HepG2 (cell line): ENCODE measurements around the gene KISS1R. TPM values are rescaled to one million over a fixed set of nuclear protein-coding genes. Genes with fewer than 3 reads are reported as not detected.

Source experiments
- ATAC-seq: fragments of 200-7000 bp; cut with Tn5 transposase; 3 replicates; pipeline ENCODE4 v1.9.1; 2020; ENCODE audit warnings: mild to moderate bottlenecking, moderate library complexity
- BruUV-seq: library from RNA; stranded (reverse); fragments of 400-500 nt; replicated peaks from 2 replicates; lab custom pipeline; 2021; lab: Mats Ljungman, UMichigan
- CTCF ChIA-PET: fragments of 300-600 bp; formaldehyde crosslinking; extraction: SDS; loops from one replicate; lab custom pipeline; 2021; ENCODE audit warnings: low total read pairs, inconsistent platforms, low intra/inter-chr PET ratio; lab: Yijun Ruan, JAX
- POLR2A ChIA-PET: fragments of 350-600 bp; sonication (Branson Sonifier 250); formaldehyde crosslinking; loops from one replicate; lab custom pipeline; 2020; ENCODE audit warnings: antibody characterized with exemption, inconsistent platforms; lab: Yijun Ruan, JAX
- DNase-seq: peaks from one replicate; pipeline ENCODE4 v3.0.0-alpha.2; 2015; ENCODE audit warnings: low spot score
- FAIRE-seq: peaks from 3 replicates; lab custom pipeline; 2011; peaks lifted over from hg19 to GRCh38; lab: Jason Lieb, UNC
- H2AFZ ChIP-seq: one replicate; pipeline ENCODE4 v1.6.1; 2011; ENCODE audit warnings: low read length, inconsistent platforms
- H3K27ac ChIP-seq: fragments of 300-600 bp; 3 replicates; pipeline ENCODE4 v1.8.0; 2011; ENCODE audit warnings: mixed run types, mild to moderate bottlenecking, mixed read lengths, low read length, inconsistent platforms; ENCODE audit not compliant: insufficient read depth; ENCODE audit errors: extremely low read length
- H3K27me3 ChIP-seq, 2 experiments: fragments of 200-600 bp in 1 of 2; 2 replicates in 1 of 2; 3 replicates in 1 of 2; pipeline versions ENCODE4 v1.6.0 to v1.8.0; 2011; ENCODE audit warnings: low read length in 2 of 2, mild to moderate bottlenecking in 2 of 2, moderate library complexity in 2 of 2, inconsistent platforms in 1 of 2; ENCODE audit not compliant: insufficient read depth in 2 of 2, control insufficient read depth in 1 of 2
- H3K36me3 ChIP-seq, 2 experiments: fragments of 200-600 bp in 1 of 2; replicated peaks in 1 of 2; 2 replicates in 1 of 2; 3 replicates in 1 of 2; pipeline versions ENCODE4 v1.5.1 to v1.8.0; 2011; ENCODE audit warnings: low read length in 2 of 2, inconsistent platforms in 1 of 2; ENCODE audit not compliant: insufficient read depth in 2 of 2, control insufficient read depth in 1 of 2
- H3K4me1 ChIP-seq: 2 replicates; pipeline ENCODE4 v1.5.1; 2012; ENCODE audit warnings: low read length, inconsistent platforms; ENCODE audit not compliant: insufficient read depth
- H3K4me2 ChIP-seq: 2 replicates; pipeline ENCODE4 v1.6.0; 2011; ENCODE audit warnings: low read depth, low read length, inconsistent platforms
- H3K4me3 ChIP-seq, 3 experiments: fragments of 200-600 bp in 1 of 3; sonication (generic), shearing (Covaris generic) in 1 of 3; replicated peaks in 1 of 3; 2 replicates each; pipeline ENCODE4 v1.5.1; 2011 to 2016; ENCODE audit warnings: low read length in 3 of 3, inconsistent platforms in 2 of 3, low read depth in 2 of 3, mild to moderate bottlenecking in 2 of 3, control low read depth in 1 of 3, mixed read lengths in 1 of 3; ENCODE audit not compliant: insufficient read depth in 1 of 3
- H3K79me2 ChIP-seq: one replicate; pipeline ENCODE4 v1.6.1; 2011; ENCODE audit warnings: low read length, inconsistent platforms; ENCODE audit not compliant: insufficient read depth
- H3K9ac ChIP-seq: 2 replicates; pipeline ENCODE4 v1.6.0; 2011; ENCODE audit warnings: mild to moderate bottlenecking, low read depth, low read length, inconsistent platforms; ENCODE audit not compliant: insufficient read depth
- H3K9me3 ChIP-seq: 2 replicates; pipeline ENCODE4 v1.5.1; 2012; ENCODE audit warnings: mild to moderate bottlenecking, low read length
- H4K20me1 ChIP-seq: 2 replicates; pipeline ENCODE4 v1.6.0; 2011; ENCODE audit warnings: inconsistent platforms, mild to moderate bottlenecking, low read length, moderate library complexity; ENCODE audit not compliant: insufficient read depth
- AGO2 ChIP-seq: fragments of 200-400 bp; formaldehyde crosslinking; optimal IDR thresholded peaks from 2 replicates; pipeline ENCODE3; 2017; ENCODE audit warnings: mild to moderate bottlenecking, low read depth, low read length, moderate library complexity
- ARID4A ChIP-seq: sonication (generic); formaldehyde crosslinking; IDR thresholded peaks from 2 replicates; pipeline ENCODE4 v1.5.0; 2020; ENCODE audit warnings: mild to moderate bottlenecking, missing genetic modification reagents, borderline replicate concordance
- NFATC3 ChIP-seq: sonication (generic); formaldehyde crosslinking; IDR thresholded peaks from 2 replicates; pipeline ENCODE4 v1.5.1; 2020; ENCODE audit warnings: mild to moderate bottlenecking, missing genetic modification reagents
- PATZ1 ChIP-seq: sonication (generic); formaldehyde crosslinking; IDR thresholded peaks from 2 replicates; pipeline ENCODE4 v1.4.0; 2020; ENCODE audit warnings: missing genetic modification reagents
- PRDM4 ChIP-seq: sonication (generic); formaldehyde crosslinking; IDR thresholded peaks from 2 replicates; pipeline ENCODE4 v1.9.0; 2021; ENCODE audit warnings: missing genetic modification reagents, borderline replicate concordance
- PTBP1 ChIP-seq: fragments of 200-400 bp; formaldehyde crosslinking; IDR thresholded peaks from 2 replicates; pipeline ENCODE4 v1.6.1; 2018; ENCODE audit warnings: low read length, low read depth; ENCODE audit not compliant: poor library complexity, severe bottlenecking
- ZBTB33 ChIP-seq: sonication (generic); formaldehyde crosslinking; IDR thresholded peaks from 2 replicates; pipeline ENCODE4 v1.4.0; 2020; ENCODE audit warnings: missing genetic modification reagents
- ZFP36 ChIP-seq: fragments of 150-350 bp; IDR thresholded peaks from 2 replicates; pipeline ENCODE4 v1.6.1; 2018; ENCODE audit warnings: borderline replicate concordance, low read length, low read depth; ENCODE audit not compliant: partially characterized antibody
- ZNF550 ChIP-seq: sonication (generic); formaldehyde crosslinking; IDR thresholded peaks from 2 replicates; pipeline ENCODE4 v1.4.0; 2020; ENCODE audit warnings: mild to moderate bottlenecking, missing genetic modification reagents, borderline replicate concordance
- WGBS: methylation state at CpG from one replicate; pipeline ENCODE4 v1.1.6; 2017; ENCODE audit warnings: low lambda C conversion rate; 5-methylcytosine and 5-hydroxymethylcytosine counted together
- in situ Hi-C: cut with HindIII; loops from 2 replicates; pipeline ENCODE4 v1.10.0; 2017; ENCODE audit warnings: low pct_unique_long_range_greater_than_20kb; ENCODE audit not compliant: extremely low pct_ligation_motif_present
- intact Hi-C: fragments of 100-400 bp; cut with micrococcal nuclease; formaldehyde crosslinking; loops from one replicate; pipeline ENCODE4 v1.10.0; 2022; ENCODE audit not compliant: unreplicated experiment
- polyA plus RNA-seq, 8 experiments: library from polyadenylated mRNA; depleted of rRNA in 3 of 8; stranded (reverse) in 7 of 8; unstranded in 1 of 8; fragments of >200 nt; fragmentation: Illumina TruSeq in 4 of 8; extraction: Trizol in 4 of 8; gene quantifications; 2 replicates each; pipeline versions ENCODE4 v1.2.1 to v1.2.3, GENCODE V29; 2011 to 2016; ENCODE audit warnings: low read depth in 4 of 8, missing spikeins in 1 of 8, mixed read lengths in 1 of 8; ENCODE audit not compliant: insufficient read depth in 1 of 8
- total RNA-seq, 5 experiments: library from RNA; depleted of rRNA; stranded (reverse); fragments of >200 nt; fragmentation: Illumina TruSeq; extraction: Trizol; gene quantifications; 2 replicates each; pipeline ENCODE4 v1.2.3, GENCODE V29; 2016; ENCODE audit warnings: low read depth in 1 of 5

The KISS1R gene
- total and polyA plus RNA-seq, 2 of the 13 experiments (the other 11 are each of a cell fraction or from before 2014, with no cell fraction given) = 1.1 to 10.2 TPM

GRCh38 chr19:954672-955494, 37.8 kb downstream of the KISS1R start:
- Histone ChIP-seq H3K9ac (peak overlapping the region; percentile 22; the same call in 1 of the 2 replicates), H3K27ac (peak overlapping the region; percentile 99), H3K4me3 (no peak overlapping the region), H3K27me3 (no peaks in the 10 kb centered on the region), H3K4me2 (no peak overlapping the region), H3K36me3 (peaks cover 7 to 13% of the 10 kb centered on the region in 2 experiments; a peak in 4 of 5 replicates), H2AFZ (no peak overlapping the region), H3K4me1 (peaks cover 91% of the 10 kb centered on the region), H4K20me1 (no peaks in the 10 kb centered on the region), H3K9me3 (no peaks in the 10 kb centered on the region), H3K79me2 (peaks cover 66% of the 10 kb centered on the region)
- intact Hi-C loops = no loop called here
- no peak for ATAC-seq
- no TSS peak for BruUV-seq
- DNase-seq = no peak
- CTCF ChIA-PET = no interaction called here
- POLR2A ChIA-PET = interaction anchor here (0.7 to 4.8 kb wide), 4 partner anchors 12 to 176 kb away, joined by 3 to 50 read pairs (median 22); no protein-coding TSS in a partner anchor
- FAIRE-seq = no peak
- in situ Hi-C loops = no loop called here
- WGBS = 97% methylated on average over 25 of the region's 43 CpGs
- TF ChIP-seq NFATC3 (CRISPR knock-in tag) (no peak), ZFP36 (no peak), PRDM4 (CRISPR knock-in tag) (peak; percentile 99), PTBP1 (peak; percentile 94), ZBTB33 (peak; percentile 85), AGO2 (peak; percentile 92), ARID4A (CRISPR knock-in tag) (0 out of 2 replicates have a peak, but pooled peaks have one; percentile 14), PATZ1 (peak; percentile 8; the same call in 1 of the 2 replicates), ZNF550 (no peak)
